GM18502 (cell line): ENCODE measurements around the gene ANKRD12.

Experiments
- ATAC-seq: cut with Tn5 transposase; IDR thresholded peaks from one replicate; pipeline ENCODE4 v1.9.1; 2021; ENCODE audit warnings: mild to moderate bottlenecking; ENCODE audit not compliant: unreplicated experiment, poor library complexity

ANKRD12 gene

GRCh38 chr18:9105420-9105819 is 31.2 kb upstream of the ANKRD12 start:
- no peak for ATAC-seq

GRCh38 chr18:9106094-9106493 is 30.5 kb upstream of the ANKRD12 start:
- no peak for ATAC-seq

GRCh38 chr18:9106800-9107584 is 29.6 kb upstream of the ANKRD12 start:
- ATAC-seq = no peak

- no peak for ATAC-seq
Observed at GRCh38 chr18:9108911-9109310, 27.7 kb upstream of the ANKRD12 start.

GRCh38 chr18:9109523-9109922 is 27.1 kb upstream of the ANKRD12 start:
- no peak for ATAC-seq

GRCh38 chr18:9113468-9114149 is 23.0 kb upstream of the ANKRD12 start:
- no peak for ATAC-seq

GRCh38 chr18:9115984-9116383 is 20.6 kb upstream of the ANKRD12 start:
- no peak for ATAC-seq

- no peak for ATAC-seq
Observed at GRCh38 chr18:9117980-9118841, 18.4 kb upstream of the ANKRD12 start.

- ATAC-seq = no peak
Observed at GRCh38 chr18:9120796-9121195, 15.8 kb upstream of the ANKRD12 start.

- ATAC-seq = no peak
Observed at GRCh38 chr18:9123520-9123919, 13.1 kb upstream of the ANKRD12 start.

- ATAC-seq = no peak
Observed at GRCh38 chr18:9124824-9125223, 11.8 kb upstream of the ANKRD12 start.

- no peak for ATAC-seq
Observed at GRCh38 chr18:9126337-9126736, 10.2 kb upstream of the ANKRD12 start.

- no peak for ATAC-seq
Observed at GRCh38 chr18:9130195-9130594, 6.4 kb upstream of the ANKRD12 start.

GRCh38 chr18:9130806-9131205 is 5.8 kb upstream of the ANKRD12 start:
- ATAC-seq = no peak

- ATAC-seq = no peak
Observed at GRCh38 chr18:9132628-9133027, 4.0 kb upstream of the ANKRD12 start.

- no peak for ATAC-seq
Observed at GRCh38 chr18:9133225-9133624, 3.4 kb upstream of the ANKRD12 start.

- no peak for ATAC-seq
Observed at GRCh38 chr18:9135081-9135911, 1.3 kb upstream of the ANKRD12 start.

GRCh38 chr18:9135912-9136314 is 668 bp upstream of the ANKRD12 start:
- peak; percentile 30 for ATAC-seq

GRCh38 chr18:9137168-9138066 is 836 bp downstream of the ANKRD12 start:
- ATAC-seq = peak; percentile 44
